Measurements from ENCODE around the gene ADISSP. TPM values are rescaled to one million over a fixed set of nuclear protein-coding genes. Genes with fewer than 3 reads are reported as not detected.

ADISSP gene
- total RNA-seq, 1 donor from 2014 or later, result 48.4 TPM

DNA sequence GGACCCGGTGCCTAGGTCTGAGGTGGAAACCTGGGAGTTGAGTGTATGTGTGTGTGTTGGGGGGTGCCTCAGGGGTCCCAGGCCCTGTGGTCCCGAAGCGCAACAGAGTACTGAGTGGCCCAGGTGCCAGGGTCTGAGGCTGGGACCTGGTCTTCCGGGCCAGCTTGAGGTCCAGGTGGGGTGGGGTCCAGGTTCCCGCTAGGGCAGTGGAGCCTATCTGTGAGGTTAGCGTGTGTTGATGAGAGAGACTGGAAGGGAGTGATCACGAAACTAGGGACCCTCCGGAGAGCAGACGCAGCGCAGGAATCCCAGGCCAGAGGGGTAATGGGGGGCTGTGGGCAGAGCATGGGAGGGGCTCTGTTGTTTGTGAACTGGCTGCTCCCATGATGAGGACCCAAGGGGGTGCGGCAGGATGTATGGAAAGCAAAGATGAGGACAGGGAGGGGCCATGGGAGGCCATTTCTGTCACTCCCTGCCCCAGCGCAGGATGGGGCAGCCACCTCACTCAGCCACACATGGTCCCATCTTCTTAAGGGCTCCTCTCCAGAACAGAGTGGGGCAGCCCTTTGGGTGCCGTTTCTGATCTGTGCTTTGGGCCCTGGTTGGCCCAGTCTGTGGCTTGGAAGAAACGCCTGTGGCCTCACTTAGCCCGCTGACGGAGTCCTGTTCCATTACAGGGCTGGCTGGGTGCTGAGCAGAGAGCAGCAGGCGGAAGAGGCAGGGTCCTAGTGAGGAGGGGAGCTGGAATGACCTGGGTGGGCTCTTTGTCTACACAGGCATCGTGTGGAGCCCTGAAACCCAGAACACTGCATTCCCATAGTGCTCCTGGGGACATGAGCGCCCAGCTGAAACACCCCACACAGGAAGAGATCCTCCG, 34.2 kb downstream of the ADISSP start:
- intact Hi-C loops (cut with DNase I), result no loop called here
- Histone ChIP-seq H3K27me3 (peaks cover 8% of the 10 kb centered on the region), H3K36me3 (no peaks in the 10 kb centered on the region), H3K4me1 (no peaks in the 10 kb centered on the region), H3K4me3 (peak overlapping the region in 1 of 2 donors; percentile 37), H3K9me3 (no peaks in the 10 kb centered on the region), H3K27ac (peak overlapping the region in 1 of 2 donors; percentile 45)
- no peak for DNase-seq (ENCODE audit: low spot score in 2 of 2)
- no peak for TF ChIP-seq CTCF (IDR thresholded peaks at IDR 0.05)

DNA sequence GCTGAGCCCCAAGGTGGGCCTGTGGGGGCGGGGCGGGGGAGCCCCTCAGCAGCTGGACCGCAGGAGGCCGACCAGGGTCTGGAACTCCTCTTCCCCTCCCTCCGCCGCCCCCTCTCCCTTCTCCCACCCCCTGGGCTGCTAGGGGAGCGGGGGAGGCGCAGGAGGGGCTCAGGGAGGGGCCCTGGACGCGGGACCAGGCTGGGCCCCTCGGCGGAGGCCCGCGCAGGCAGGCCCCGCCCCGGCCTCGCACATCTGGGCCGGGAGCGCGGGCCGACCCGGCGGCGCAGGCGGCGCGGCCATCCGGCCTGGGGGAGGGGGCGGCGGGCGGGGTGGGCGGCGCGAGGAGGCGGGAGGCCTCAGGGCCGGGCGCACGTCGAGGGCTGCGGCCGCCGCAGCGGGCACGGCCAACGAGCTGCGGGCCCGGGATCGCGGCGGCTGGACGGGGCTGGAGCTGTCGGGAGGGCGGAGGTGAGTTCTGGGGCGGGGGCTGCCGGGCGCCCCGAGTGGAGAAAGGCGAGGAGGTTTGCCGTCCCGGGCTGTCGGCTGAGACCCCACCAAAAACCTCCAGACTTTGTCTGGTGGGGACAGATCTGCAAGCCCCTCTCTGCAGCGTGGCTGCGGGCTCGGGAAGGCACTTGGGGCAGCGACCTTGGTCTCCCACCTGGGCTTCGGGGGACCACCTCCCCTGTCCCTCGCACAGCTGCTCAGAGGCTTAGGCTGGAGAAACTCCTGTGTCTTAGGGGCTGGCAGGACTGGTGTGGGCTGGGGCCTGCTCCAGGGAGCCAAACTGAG, 35.0 kb downstream of the ADISSP start, which contains the start of gene HSPA12B:
TSS of gene HSPA12B (plus strand) at position 359 of the 792 bp plus-strand sequence. CDS start 5,990 bp downstream, outside the sequence.
- Histone ChIP-seq H3K4me3 (peak within 1 kb of the TSS in 1 of 2 donors; percentile 37), H3K27me3 (peaks cover 8% of the 10 kb centered on the region), H3K36me3 (no peaks in the 10 kb centered on the region), H3K4me1 (no peaks in the 10 kb centered on the region), H3K9me3 (no peaks in the 10 kb centered on the region), H3K27ac (peak within 1 kb of the TSS in 1 of 2 donors; percentile 45)
- TF ChIP-seq CTCF (IDR thresholded peaks at IDR 0.05), result no peak
- intact Hi-C loops (cut with DNase I), result no loop called here
- no peak for DNase-seq (ENCODE audit: low spot score in 2 of 2)

GRCh38 chr20:3731944-3732326, 35.6 kb downstream of the ADISSP start:
- no peak for DNase-seq (ENCODE audit: low spot score in 2 of 2)
- Histone ChIP-seq H3K36me3 (no peaks in the 10 kb centered on the region), H3K27me3 (peaks cover 8% of the 10 kb centered on the region), H3K4me3 (no peak overlapping the region), H3K4me1 (no peaks in the 10 kb centered on the region), H3K9me3 (no peaks in the 10 kb centered on the region), H3K27ac (peak overlapping the region in 1 of 2 donors; percentile 27)
- no peak for TF ChIP-seq CTCF (IDR thresholded peaks at IDR 0.05)
- intact Hi-C loops (cut with DNase I), result no loop called here

DNA sequence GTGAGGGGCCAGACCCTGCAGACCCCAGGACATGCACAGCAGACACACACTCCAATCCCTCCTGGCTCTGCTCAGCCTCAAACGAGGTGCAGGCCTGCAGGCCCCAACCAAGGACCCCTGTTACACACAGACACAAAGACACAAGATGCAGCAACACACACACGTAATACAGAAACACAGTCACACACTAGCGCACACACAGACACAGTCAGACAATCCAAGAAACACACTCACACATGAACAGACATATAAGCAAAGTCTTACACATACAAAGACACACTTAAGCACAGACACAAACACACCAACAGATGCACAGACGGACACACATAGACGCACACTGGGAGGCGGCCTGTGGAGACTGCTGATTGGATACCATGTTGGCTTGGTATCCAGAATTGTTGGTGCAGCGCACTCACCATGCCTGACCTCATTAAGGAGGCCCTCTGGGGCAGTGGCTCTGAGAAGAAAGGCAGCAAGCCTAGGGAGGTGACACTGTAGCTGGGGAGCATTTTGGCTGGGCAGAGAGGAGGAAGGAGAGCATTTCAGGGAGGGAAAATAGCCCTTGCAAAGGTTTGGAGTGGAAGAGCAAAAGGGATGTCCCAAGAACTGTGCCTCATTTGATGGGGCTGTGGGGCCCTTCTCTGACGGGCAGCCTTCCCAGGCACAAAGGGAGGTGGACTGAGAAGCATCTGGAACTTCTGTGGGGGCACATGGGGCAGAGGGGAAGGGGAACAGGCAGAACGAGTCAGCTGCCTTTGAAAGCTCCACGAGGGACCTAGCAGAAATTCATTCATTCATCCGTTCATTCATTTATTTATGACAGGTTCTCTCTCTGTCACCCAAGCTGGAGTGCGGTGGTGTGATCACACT, 36.5 kb downstream of the ADISSP start:
- peaks cover 8% of the 10 kb centered on the region for H3K27me3 ChIP-seq
- H3K4me3 ChIP-seq, result no peak overlapping the region
- intact Hi-C loops (cut with DNase I), result no loop called here
- H3K36me3 ChIP-seq, result no peaks in the 10 kb centered on the region
- TF ChIP-seq CTCF (IDR thresholded peaks at IDR 0.05), result no peak
- no peaks in the 10 kb centered on the region for H3K9me3 ChIP-seq
- no peaks in the 10 kb centered on the region for H3K4me1 ChIP-seq
- no peak for DNase-seq (ENCODE audit: low spot score in 2 of 2)
- no peak overlapping the region for H3K27ac ChIP-seq
